DMS53 (cell line): ENCODE measurements around the gene MAGEB4.
"Not testable (repeated sequence)": the region's sequence is repeated elsewhere in the genome, so short reads cannot be mapped to it uniquely, and the experiment has no call there.

Experiments used
- DNase-seq: peaks from one replicate; lab custom pipeline; 2025; lab: John Stamatoyannopoulos, UW

Gene MAGEB4, protein sequence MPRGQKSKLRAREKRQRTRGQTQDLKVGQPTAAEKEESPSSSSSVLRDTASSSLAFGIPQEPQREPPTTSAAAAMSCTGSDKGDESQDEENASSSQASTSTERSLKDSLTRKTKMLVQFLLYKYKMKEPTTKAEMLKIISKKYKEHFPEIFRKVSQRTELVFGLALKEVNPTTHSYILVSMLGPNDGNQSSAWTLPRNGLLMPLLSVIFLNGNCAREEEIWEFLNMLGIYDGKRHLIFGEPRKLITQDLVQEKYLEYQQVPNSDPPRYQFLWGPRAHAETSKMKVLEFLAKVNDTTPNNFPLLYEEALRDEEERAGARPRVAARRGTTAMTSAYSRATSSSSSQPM

GRCh38 chrX:30241724-30242415 lies at the start of gene MAGEB4:
MAGEB4 (plus strand) TSS chrX:30242000; CDS start chrX:30242136, 136 bp downstream.
- DNase-seq: no peak

DNA sequence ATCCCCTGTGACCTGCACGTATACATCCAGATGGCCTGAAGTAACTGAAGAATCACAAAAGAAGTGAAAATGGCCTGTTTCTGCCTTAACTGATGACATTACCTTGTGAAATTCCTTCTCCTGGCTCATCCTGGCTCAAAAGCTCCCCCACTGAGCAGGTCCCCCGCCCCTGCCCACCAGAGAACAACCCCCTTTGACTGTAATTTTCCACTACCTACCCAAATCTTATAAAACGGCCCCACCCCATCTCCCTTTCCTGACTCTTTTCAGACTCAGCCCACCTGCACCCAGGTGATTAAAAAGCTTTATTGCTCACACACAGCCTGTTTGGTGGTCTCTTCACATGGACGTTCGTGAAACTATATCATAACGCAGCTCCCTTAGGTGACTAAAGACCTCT lies 47.9 kb upstream of the MAGEB4 start:
- DNase-seq: not testable (repeated sequence)

DNA sequence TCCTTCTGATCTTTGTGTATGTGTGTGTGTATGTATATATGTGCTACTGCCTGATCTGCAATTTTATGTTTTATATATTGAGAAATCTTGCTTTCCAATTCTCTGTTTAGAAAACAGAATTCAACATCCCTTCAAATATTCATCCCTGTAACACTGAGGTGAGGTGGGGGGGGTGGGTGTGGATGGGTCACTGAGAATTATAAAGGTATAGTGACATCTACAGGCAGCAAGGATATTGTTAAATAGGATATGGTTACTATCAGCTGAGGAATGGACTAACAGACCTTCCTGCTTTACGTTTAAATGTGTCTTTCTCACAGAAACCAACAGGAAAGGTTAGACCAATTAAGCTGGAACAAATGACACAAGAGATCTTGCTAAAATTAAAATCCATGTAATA lies 45.5 kb upstream of the MAGEB4 start:
- DNase-seq: peak; percentile 55

- DNase-seq: no peak
Observed at GRCh38 chrX:30212172-30212571, 29.6 kb upstream of the MAGEB4 start.

GRCh38 chrX:30215357-30215843 lies 26.4 kb upstream of the MAGEB4 start, which contains the start of gene MAGEB2:
MAGEB2 (plus strand) TSS chrX:30215563; CDS start chrX:30218581, 3,018 bp downstream.
- peak; percentile 93 for DNase-seq

GRCh38 chrX:30217465-30217864 lies 24.3 kb upstream of the MAGEB4 start:
- no peak for DNase-seq

DNA sequence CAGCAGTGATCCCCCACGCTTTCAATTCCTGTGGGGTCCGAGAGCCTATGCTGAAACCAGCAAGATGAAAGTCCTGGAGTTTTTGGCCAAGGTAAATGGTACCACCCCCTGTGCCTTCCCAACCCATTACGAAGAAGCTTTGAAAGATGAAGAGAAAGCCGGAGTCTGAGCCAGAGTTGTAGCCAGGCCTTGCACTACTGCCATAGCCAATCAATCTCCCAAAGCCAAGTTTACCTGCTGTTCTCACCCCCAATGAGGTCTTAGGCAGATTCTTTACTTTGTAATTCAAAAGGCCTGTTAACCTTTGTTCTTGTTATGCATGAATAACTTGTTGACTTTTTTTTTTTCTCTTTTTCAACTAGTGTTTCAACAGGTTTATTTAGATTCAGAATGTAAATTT lies 22.4 kb upstream of the MAGEB4 start:
- DNase-seq: peak; percentile 5

- no peak for DNase-seq
Observed at GRCh38 chrX:30220661-30221060, 21.1 kb upstream of the MAGEB4 start.

DNA sequence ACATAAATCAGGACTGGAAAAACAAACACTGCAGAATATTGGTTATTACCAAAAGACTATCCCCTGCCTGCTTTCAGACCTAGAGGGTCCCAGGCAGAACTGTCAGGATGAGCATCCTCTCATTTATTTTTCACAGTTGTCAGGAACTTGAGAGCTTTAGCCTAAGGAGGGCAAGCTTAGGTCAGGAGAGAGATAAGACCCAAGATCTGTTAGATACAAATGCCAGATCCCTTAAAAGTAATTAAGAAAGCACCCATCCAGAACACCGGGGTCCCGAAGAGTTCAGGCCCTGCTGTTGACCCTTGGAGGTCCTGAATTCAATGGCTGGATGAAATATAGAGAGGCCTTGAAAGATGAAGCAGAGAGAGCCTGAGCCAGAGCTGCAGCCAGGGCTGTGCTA lies 17.3 kb upstream of the MAGEB4 start:
- no peak for DNase-seq

GRCh38 chrX:30228526-30228925 lies 13.3 kb upstream of the MAGEB4 start:
- no peak for DNase-seq

GRCh38 chrX:30230395-30230794 lies 11.4 kb upstream of the MAGEB4 start, which contains the start of gene MAGEB3:
MAGEB3 (plus strand) TSS chrX:30230657; CDS start chrX:30235925, 5,268 bp downstream.
- DNase-seq: no peak

- peak; percentile 67 for DNase-seq
Observed at GRCh38 chrX:30246769-30247489, 5.1 kb downstream of the MAGEB4 start, which contains the start of gene MAGEB1. MAGEB1 (plus strand) TSS chrX:30247146; CDS start chrX:30250494, 3,348 bp downstream.

GRCh38 chrX:30248854-30249253 lies 7.1 kb downstream of the MAGEB4 start:
- no peak for DNase-seq

GRCh38 chrX:30253257-30253656 lies 11.5 kb downstream of the MAGEB4 start:
- DNase-seq: no peak

GRCh38 chrX:30259927-30260326 lies 18.1 kb downstream of the MAGEB4 start:
- no peak for DNase-seq

DNA sequence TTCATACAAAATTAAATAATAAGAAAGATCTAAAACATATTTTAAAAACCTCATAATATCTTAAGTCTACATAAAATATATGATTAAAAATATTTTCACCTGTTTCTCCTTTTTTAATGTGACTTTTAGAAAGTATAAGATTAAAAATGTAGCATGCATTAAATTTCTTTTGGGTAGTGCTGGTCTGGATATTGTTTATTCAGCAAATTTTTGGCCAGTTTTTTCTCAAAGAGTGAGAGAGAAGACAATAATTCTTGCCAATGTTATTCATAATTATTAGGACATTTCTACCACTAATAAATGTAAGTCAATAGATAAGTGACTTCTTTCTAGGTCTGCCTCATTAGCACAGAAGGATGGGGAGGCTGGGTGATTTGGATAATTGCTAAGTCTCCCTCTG lies 19.2 kb downstream of the MAGEB4 start:
- DNase-seq: no peak

DNA sequence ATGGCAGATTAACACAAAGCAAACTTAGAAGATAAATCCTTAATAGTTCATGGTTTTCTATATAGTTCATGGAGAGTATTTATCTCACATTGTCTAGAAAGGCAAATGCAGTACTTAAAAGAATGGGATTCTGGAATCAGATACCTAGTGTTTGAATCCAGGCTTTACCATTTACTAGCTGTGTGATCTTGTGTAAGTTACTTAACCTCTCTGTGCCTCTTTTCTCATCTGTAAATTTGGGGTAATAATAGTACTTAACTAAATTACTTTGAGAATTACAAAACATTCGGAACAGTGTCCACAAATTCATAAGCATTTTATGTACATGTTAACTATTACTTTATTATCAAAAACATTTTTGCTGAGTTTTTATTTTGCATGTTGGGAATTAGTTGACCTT lies 21.0 kb downstream of the MAGEB4 start:
- DNase-seq: no peak

DNA sequence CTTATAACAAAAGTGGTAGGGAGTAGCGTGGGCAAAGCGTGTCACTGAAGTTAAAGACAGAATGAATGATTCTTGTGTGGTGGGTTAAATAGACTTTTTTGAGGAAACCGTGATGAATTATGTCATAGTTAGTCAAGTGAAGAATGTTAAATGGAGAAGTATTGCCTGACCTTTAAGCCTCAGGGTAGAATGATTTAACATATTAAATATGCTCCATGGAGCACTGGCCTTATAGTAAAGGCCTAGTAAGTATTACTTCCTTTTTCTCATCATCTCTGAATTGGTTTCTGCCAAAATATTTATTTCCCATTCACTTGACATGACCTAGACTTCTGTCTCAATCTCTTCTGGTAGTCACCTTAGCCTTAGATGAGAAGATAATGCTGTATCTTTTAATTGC lies 28.8 kb downstream of the MAGEB4 start:
- no peak for DNase-seq

GRCh38 chrX:30275498-30275897 lies 33.7 kb downstream of the MAGEB4 start:
- peak; percentile 60 for DNase-seq

DNA sequence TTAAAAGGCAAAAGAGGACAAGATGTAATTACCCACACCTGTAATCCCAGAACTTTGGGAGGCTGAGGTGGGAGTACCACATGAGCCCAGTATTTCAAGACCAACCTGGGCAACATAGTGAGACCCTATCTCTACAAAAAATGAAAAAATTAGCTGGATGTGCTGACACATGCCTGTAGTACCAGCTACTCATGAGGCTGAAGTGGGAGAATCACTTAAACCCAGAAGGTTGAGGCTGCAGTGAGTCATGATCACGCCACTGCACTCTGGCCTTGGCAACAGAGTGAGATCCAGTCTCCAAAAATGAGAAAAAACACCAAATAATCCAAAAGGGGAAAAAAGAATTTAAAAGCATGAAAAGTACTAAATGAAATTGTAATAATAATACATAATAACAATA lies 36.6 kb downstream of the MAGEB4 start:
- peak; percentile 37 for DNase-seq

DNA sequence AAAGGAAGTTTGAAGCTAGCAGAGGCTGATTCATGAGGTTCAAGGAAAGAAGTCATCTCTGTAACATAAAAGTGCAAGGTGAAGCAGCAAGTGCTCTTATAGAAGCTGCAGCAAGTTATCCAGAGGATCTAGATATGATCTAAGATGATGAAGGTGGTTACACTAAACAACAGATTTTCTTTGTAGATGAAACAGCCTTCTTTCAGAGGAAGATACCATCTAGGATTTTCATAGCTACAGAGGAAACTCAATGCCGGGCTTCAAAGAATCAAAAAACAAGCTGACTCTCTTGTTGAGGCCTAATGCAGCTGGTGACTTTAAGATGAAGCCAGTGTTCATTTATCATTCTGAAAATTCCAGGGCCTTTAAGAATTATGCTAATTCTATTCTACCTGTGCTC lies 38.6 kb downstream of the MAGEB4 start:
- no peak for DNase-seq

DNA sequence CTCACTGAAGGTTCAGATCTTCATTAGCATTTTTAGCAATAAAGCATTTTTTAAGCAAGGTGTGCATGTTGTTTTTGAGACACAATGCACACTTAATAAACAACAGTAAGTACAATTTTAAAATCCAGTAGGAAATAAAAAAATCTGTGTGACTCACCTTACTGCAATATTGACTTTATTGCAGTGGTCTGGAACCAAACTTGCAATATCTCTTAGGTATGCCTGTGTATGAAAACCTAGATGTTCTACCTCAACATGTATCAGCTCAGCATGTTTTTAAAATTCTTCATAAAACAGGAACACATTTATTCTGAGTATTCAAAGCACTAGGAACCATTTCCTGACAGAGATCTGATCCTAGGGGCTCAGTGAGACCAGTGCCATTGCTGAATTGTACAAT lies 40.7 kb downstream of the MAGEB4 start:
- peak; percentile 57 for DNase-seq
